Inflammatory macrophage treated with lipopolysaccharide for 4 hours (primary cell): Measurements from ENCODE around the gene VASH1.

Source experiments
- DNase-seq: peaks from one replicate; pipeline ENCODE4 v3.0.0-alpha.2; 2020

The VASH1 gene

GRCh38 chr14:76772300-76773187 lies 11.3 kb downstream of the VASH1 start:
- peak; percentile 97 for DNase-seq

- DNase-seq, result peak; percentile 95
Observed at GRCh38 chr14:76773188-76773885, 12.1 kb downstream of the VASH1 start.

DNA sequence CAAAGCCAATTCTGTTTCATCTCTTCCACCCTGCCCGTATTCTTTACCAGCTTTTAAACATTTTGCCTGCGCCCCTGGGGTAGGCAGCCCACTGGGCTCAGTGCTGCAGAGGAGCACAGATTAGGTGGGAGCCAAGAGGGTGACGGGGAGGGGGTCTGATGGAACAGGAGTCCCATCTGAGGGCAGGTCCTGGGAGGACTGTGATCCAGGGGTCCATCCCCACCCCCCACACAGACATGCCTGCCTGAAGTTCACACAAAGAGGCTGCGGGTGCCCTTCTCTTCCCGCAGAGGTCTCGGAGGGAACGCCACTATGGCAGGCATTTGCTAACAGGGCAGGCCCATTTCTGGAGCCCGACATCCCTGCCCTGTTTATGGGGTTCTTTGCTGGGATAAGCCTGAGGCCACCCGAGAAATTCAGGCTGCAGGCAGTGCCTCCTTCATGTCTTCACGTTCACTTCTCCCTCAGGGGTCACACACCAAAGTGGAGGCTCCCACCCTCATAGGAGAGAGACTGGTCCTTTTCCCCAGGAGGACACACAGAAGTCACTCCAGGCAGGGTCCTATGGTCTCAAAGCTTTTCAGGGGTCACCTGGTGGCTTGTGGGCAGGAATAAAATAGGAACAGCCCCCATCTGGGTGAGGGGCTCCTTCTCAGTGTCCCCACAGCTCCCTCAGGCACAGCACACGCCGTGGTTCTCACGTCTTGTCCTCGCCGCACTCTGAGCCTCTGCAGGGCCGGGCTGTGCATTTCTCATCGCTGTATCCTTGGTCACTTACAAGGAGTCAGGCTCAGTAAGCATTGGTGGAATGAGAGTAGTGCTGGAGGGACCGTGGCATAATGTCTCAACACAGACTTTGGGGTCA lies 12.9 kb downstream of the VASH1 start:
- DNase-seq, result no peak

- DNase-seq, result no peak
Observed at GRCh38 chr14:76774821-76775694, 13.8 kb downstream of the VASH1 start.

DNA sequence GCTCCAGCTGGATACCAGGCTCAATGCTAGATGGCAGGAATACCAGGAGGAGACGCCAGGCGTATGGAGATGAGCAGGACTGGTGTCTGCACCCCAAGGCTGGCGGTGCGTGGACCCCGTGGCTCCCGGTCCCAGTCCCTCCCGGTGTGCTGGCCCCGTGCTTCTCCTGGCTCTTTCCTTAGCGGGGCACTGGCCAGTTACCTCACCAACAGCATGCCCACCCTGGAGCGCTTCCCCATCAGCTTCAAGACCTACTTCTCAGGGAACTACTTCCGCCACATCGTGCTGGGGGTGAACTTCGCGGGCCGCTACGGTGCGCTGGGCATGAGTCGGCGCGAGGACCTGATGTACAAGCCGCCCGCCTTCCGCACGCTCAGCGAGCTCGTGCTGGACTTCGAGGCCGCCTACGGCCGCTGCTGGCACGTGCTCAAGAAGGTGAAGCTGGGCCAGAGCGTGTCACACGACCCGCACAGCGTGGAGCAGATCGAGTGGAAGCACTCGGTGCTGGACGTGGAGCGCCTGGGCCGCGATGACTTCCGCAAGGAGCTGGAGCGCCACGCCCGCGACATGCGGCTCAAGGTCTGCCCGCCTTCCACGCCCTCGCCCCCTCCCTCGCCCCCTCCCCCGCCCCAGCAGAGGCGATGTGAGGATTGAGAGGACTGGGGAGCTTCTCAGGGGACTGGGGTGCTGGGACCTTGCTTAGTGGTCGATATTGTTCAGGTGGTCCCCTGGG lies 14.6 kb downstream of the VASH1 start:
- DNase-seq, result no peak

DNA sequence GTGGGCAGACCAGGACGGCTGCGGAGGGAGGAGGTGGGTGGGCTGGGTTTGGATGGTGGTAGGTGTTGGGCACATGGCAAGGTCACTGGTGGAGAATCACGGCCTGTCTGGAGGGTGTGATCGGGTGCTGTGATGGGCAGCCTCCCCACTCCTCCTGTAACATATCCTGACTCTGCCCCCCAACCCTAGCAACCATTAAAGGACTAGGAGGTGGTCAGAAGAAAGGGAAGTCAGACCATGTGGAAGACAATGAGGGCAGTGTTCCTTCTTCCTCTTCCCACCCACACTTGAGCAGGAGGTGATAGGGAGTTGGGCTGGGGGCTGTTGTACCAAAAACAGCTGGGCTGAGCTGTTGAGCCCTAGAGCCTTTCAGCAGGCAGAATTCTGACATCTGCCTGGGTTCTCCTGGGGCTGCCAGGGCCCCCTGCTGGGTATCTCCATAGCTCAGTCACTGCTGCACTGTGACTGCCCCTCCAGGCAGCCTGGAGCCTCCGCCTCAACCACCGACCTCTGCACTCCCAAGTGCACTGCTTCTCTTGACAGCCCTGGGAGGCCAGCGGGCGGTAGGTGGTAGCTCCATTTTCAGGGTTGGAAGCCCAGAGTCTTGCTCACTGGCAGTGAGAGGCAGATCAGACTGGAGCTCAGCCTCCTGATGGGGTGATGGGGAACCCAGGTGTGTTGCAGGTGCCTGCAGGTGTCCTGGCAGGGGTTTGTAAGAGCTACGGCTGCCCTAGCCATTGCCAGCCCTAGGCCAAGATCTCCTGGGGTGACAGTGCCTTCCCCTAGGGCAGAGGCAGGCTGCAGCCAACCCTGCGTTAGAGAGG lies 15.4 kb downstream of the VASH1 start:
- peak; percentile 53 for DNase-seq

- DNase-seq, result no peak
Observed at GRCh38 chr14:76777721-76778120, 16.5 kb downstream of the VASH1 start.

GRCh38 chr14:76778546-76779215 lies 17.4 kb downstream of the VASH1 start:
- DNase-seq, result no peak

- DNase-seq, result no peak
Observed at GRCh38 chr14:76779221-76780057, 18.2 kb downstream of the VASH1 start.

GRCh38 chr14:76780058-76780345 lies 18.7 kb downstream of the VASH1 start:
- no peak for DNase-seq

GRCh38 chr14:76780360-76780759 lies 19.1 kb downstream of the VASH1 start:
- no peak for DNase-seq

DNA sequence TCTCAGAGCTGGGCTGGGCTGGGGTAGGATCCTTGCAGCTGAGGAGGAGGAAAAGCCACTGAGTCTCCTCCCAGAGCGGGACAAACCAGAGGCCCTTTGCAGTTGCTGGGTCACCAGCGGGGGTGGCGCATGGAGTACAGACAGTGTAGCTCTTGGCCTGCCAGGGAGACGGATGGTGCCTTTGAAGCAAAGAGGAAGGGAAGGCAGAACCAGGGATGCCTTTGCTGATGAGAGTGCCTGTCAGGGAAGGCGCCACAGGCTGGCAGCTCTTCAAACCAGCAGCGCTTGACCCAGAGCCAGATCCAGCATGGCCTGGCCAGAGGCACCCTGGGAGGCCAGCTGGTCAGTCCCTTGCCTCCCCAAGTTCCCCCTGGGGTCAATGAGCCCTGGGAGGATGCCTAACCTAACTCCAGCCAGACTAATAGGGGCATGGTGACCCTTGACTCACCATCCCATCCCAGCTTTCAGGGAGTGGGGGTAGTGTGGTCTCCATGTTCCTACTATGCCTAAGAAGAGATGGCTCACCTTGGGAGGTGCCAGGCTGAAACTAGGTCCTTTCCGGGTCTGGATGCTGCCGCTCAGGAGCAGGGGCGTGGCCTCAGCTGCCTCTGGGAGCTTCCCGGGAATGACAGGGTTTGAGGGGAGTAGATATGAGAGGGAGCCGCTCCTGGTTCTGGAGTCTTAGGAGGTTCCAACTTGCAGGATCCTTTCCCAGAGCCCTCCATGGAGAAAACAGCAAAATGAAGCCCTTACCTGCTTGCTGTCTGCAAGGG lies 19.8 kb downstream of the VASH1 start:
- no peak for DNase-seq

DNA sequence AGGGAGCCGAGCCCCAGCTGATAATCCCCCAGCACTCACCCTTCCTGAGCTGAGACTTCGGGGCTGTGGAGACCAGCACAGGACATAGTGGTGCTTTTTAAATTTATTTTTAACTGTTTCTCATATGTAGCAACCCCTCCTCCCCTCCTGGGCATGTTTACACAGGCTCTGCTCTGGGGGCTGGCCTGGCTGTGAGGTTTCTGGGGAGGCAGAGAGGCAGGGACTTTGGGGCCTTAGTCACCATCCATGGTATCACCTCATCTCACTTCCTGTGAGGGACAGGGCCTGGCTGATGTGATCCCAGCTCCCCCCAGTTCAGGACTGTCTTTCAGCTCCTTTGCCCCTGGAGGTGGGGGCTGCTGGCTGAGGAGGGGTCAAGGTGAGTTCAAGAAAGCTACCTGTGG lies 20.4 kb downstream of the VASH1 start:
- no peak for DNase-seq

GRCh38 chr14:76782115-76782884 lies 21.0 kb downstream of the VASH1 start:
- DNase-seq, result no peak

DNA sequence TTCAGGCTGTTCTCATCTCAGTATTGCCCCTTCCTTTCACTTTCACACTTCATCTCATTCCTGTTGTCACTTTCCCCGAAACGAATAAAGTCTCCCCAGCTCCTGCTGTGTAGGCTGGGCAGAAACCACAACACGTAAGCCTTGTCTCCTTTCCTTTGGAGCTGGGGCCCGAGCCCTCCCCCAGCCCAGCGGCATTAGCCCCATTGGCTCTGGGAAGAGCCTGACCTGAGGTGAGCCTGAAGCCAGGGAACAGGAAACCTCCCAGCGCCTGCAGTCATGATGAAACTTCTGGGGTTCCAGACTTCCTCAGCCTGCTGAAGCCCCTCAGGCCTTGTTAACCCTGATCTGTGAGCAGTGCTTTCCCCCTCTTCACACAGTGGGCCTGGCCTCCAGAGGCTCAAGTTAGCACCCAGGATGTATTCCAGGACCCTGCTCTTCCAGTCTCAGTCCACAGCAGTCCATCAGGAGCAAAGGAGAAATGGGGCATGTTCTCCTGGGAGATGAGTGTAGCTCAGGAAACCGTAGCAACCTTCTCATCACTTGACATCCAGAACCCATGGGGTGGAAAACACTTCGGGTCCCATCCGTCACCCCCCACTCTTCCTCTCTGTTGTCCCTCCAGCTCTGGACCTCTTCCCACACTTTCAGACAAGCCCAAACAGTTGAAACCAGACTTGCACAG lies 21.8 kb downstream of the VASH1 start:
- peak; percentile 78 for DNase-seq

- DNase-seq, result no peak
Observed at GRCh38 chr14:76784266-76784874, 23.1 kb downstream of the VASH1 start.

GRCh38 chr14:76784881-76785280 lies 23.6 kb downstream of the VASH1 start:
- DNase-seq, result peak; percentile 85
